HG03442 (cell line): ENCODE results near the gene GNGT1.

Source experiments
- ATAC-seq: cut with Tn5 transposase; IDR thresholded peaks from one replicate; pipeline ENCODE4 v1.9.1; 2021; ENCODE audit warnings: mild to moderate bottlenecking, moderate library complexity; ENCODE audit not compliant: unreplicated experiment

The GNGT1 gene

DNA sequence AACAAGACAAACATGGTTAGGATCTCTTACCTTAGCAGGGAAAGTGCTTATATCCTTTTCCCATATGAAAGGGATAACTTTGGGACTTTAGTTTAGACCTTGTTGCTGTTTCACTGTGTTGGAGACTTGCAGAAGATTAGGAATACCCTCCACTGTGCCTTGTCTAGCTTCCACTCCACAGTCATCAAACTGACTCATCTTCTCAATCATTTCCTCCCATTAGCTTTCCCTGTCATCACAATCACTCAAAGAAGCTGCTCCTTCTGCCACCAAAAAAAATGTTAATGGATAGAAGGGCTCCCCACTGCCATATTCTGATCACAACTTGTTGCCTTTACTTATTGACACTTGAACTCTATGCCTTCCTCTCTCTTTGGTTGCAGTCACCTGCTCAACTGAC is 31.9 kb downstream of the GNGT1 start:
- ATAC-seq: no peak

DNA sequence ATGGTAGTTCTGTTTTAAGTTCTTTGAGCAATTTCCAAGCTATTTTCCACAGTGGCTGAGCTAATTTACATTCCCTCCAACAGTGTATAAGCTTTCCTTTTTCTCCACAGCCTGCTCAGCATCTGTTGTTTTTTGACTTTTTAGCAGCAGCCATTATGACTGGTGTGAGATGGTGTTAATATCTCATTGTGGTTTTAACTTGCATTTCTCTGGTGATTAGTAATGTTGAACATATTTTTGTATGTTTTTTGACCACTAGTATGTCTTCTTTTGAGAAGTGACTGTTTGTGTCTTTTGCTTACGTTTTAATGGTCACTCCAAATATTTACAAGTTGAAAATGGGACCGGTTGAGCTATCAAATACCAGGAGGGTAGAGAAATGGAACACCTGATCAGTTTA is 35.6 kb downstream of the GNGT1 start:
- ATAC-seq: no peak

DNA sequence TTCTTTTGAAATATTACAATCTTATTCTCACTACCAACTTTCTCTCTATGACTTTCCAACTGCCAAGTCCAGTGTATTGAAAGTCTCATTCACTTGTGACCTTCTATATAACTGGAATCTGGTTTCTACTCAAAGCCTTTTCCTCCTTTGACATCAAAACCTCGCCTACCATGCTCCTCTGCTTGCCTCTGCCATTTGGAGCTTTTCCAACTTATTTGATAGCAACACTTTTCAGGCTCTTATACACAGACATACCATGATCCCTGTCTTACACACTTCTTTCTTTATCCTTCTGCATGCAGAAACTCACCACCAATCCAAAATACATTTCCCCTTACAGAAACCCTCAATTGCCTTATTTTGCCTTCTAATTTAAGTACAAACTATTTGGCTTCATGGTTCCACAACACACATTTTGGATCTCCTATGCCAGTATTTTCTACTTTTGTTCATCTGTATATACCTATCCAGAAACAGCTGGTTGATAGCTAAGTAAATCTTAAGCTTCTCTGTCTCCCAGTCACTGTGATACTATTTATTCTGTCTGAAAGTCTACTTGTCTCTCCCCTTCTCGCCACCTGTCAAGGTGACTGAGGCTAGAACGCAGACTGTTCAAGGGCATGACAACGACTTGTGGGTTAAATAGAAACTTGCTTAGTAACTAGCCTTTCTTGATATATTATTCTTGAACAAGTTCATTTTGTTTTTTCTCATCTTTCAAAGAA is 37.6 kb downstream of the GNGT1 start:
- peak; percentile 85 for ATAC-seq

DNA sequence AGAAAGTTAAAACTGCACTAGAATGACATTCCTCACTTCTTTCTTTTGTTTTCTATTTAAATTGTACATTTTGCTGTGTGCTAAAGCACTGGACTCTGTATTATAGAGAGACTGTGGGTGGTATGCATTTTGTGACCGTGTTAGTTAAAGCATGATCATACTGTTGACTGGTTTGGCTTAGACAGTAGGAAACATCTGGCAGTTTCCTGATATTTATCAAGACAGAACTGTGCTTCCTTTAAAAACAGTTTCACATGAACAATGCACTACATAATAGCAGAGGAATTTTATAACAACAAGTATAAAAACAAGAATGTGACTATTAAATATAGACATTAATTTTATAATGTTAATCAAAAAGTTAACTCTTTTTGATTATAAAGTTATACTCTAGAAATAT is 38.3 kb downstream of the GNGT1 start:
- no peak for ATAC-seq

DNA sequence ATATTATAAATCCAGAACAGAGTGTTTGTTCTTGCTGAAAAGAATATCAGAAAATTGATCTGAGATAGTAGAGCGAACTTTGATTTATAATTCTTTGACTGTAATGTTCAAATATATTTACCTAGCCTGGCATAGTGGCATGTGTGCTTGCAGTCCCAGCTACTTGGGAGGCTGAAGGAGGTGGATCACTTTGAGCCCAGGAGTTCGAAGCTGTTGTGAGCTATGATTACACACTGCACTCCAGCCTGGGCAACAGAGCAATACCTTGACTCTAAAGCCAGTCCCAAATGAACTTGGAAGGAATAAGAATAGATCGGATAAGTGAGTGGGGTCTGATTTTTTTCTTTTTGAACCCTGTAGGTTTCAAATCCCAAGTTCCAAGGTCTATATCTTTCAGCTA is 38.7 kb downstream of the GNGT1 start:
- no peak for ATAC-seq

DNA sequence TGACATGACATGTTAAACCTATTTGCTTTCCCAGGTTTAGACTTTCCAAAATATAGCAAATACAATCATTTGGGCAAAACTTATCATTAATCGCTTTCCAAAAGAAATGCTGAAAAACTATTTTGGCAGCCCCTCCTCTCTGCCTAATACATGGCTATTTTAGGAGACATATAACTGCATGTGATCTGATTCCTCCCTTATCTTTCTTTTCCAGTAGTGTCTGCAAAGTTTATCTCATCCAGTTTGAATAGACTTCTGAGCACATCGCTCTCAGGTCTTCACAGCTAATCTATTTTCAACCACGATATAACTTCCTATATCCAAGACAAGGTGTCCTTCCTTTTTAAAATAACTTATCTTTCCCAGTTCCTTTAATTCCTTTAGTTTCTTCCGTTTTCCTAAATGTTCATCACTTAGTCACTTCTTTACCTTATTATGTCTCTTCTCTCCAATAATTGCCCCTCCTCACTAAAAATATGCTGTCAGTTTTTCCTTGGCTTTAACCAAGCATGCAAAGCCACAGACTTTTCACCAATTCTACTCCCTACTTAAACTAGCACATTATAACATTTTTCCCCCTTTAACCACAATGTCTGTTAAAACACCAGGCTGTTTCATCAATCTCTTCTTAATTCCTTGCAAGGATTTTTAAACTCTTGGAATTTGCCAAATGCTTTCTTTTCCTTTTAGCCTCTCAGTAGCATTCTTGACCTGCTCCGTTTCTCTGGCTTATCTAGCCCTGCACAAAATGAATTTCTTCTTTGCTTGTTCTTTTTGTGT is 39.6 kb downstream of the GNGT1 start:
- no peak for ATAC-seq

DNA sequence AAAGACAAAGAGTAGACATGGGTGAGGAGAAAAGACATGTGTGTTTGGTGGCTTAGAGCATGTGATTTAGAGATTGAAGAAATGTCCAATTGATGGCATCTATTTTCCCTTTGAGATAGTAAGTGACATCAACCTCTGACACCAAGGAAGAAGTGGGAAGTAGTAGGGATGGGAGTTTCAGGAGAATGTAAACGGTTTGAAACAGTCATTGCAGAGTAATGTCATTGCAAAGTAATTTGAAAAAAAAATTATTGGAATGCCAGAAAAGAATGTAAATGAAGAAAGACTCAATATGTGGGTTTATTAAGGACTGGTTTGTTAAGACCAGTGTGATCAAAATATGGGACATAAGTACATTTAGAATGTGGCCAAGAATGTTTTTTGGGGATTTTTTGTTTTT is 41.7 kb downstream of the GNGT1 start:
- no peak for ATAC-seq

DNA sequence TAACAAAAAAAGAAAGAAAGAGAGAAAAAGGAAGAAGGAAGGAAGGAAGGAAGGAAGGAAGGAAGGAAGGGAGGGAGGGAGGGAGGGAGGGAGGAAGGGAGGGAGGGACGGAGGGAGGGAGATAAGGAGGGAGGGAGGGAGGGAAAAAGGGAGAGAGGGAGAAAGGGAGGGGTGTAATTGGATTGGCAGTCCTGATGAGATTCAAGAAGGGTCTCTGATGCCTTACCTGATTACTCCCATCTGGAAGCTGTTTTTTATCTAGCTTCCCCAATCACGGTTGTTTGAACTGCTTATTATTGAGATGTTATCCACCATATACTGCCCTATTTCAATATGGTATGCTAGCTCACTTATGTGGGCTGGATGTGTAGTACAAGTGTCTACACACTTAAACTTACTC is 42.5 kb downstream of the GNGT1 start:
- no peak for ATAC-seq

DNA sequence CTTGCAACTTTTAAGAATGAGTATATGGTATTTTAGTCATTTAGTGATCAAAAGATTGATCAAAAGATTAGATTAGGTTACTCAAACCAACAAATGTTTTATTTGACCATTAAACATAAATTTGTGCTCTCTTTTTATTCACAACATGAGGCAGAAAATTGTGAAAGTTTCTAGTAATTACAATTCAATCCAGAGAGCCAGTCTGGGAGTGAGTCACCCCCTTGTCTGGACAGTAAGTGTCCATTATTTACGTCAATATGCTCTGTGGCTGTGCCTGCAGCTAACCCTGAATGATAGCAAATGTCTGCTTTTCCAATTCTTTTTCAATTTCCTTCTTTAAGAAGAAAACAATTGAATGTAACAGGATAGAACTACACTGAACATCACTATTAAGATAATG is 43.1 kb downstream of the GNGT1 start:
- ATAC-seq: no peak

DNA sequence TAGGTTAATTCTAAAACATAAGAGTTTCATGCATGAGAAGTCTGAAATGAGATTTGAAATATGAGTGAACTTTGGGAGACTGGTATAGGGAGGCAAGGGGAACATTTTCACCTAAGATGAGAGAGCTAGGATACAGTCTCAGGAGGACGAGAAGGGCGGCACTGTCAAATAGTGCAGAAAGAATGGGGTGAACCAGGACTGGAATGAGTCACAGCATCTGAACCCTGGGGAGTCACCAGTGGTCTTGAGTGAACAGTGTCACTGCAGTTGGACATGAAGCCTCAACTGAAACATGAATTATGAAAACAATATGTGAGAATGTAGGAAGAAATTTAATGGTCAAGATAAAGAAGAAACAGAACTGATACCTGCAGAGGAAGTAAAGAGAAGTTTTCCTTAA is 48.9 kb downstream of the GNGT1 start:
- peak; percentile 94 for ATAC-seq

DNA sequence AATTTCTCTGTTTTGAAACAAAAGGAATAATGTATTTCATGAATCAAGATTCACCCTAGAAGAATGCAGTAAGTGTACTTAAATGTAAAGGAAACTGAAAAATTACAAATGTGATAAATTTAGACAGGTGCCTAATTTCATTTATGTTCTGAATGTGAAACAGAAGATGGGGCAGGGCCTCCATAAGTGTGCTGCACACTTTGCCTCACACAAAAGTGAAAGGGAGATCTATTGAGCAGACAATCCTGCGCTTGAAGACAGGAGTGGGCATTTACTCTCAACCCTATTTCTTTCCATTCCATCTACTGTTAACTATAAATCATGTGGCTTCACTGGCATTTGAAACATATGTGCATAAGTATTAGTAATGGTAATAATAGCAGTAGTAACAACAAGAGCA is 51.4 kb downstream of the GNGT1 start:
- ATAC-seq: peak; percentile 40

DNA sequence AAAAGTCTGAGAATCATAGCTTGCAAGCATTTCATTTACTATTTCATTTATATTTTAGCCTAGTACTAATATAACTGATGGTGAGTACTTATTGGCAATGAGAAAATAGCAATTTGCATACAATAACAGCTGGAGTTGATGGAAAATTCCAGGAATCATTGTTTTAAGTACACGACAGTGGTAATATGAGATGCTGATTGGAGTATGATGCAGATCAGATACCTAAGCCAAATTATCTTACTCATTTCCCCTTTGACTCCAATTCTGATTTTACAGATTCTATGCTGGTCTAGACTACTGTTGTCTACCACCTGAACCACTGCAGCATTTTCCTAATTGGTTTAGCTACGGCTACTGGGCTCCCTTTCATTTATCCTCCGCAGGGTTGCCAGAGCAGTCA is 51.8 kb downstream of the GNGT1 start:
- no peak for ATAC-seq

DNA sequence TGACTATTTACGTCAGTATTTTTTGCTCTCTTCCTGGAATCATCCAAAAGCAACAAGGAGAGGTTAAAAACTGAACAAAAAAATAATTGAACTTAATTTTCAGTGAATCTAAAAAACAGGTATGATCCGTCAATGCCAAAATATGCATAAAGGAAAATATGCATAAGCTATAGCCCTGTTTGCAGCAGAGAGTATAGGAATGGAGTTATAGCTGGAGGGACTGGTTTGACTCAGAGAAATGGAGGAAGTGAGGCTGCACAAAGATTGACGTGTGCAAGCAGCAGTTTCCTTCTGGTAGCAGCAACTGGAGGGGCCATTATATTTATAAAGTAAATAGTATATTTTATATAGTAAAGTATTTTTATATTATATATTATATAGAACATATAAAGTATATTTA is 52.3 kb downstream of the GNGT1 start:
- ATAC-seq: no peak
